Measurements from ENCODE around the gene CBX8. TPM values are rescaled to one million over a fixed set of nuclear protein-coding genes. Genes with fewer than 3 reads are reported as not detected.

CBX8 gene
- total and polyA plus RNA-seq, 2 experiments from 2014 or later: 6.5 to 8.6 TPM

DNA sequence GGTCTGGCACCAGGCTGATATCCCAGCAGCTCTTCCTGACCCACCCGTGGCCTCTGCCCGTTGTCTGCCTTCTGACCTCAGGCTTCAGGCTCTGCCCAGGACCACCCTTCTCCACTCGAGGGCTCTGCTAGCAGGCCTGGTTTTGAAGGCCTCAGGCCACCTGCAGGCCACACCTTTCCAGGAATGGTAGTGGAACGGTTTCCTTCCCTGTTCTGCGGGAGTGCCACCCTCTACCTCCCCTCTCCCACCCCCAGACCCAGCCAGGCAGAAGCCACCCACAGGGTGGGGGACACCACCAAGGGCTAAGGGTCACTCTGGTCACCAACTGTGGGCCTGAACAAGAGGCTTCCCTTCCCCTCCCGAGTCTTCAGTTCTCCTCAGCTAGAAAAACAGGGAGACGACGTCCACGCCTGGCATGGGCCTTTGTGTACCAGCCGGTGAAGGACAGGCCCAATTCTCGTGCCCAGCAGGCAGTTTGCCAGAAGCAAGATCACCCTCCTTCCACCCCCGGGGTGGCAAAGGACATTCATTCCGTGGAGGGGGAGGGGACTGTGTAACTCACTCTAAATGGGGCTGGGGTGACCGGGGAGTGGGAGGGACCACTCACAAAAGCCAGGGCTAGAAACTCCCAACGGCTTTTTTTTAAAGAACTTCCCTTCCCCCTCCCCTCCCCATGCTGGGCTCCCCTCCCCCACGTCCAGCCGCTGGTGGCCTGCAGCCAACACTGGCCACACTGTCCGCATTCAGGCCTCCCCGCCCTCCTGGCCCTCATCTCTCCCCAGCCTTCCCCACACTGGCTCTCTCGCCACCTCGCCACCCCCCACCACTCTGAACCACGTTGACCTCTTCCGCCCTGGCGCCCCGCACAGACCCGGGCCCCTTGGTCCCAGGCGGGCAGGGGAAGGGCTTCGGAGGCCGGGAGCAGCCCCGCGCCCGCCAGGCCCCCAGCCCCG, 34.7 kb upstream of the CBX8 start:
- Histone ChIP-seq H3K27ac (peak overlapping the region; percentile 18), H4K20me1 (ENCODE audit: insufficient read depth, poor library complexity, severe bottlenecking) (peaks cover 44% of the 10 kb centered on the region), H3K36me3 (replicated peaks; ENCODE audit: insufficient read depth, low read depth) (no peaks in the 10 kb centered on the region), H3K27me3 (no peaks in the 10 kb centered on the region), H3K9me3 (ENCODE audit: low read depth) (no peaks in the 10 kb centered on the region), H3K4me1 (ENCODE audit: insufficient read depth) (peaks cover 28% of the 10 kb centered on the region), H3K79me2 (peaks cover 24% of the 10 kb centered on the region), H2AFZ (no peak overlapping the region), H3K9me2 (replicated peaks; ENCODE audit: insufficient read depth) (no peaks in the 10 kb centered on the region), H3K4me3 (no peak overlapping the region), H3K4me2 (peak overlapping the region; percentile 81)
- DNase-seq (ENCODE audit: low spot score): peak; percentile 68
- WGBS (ENCODE audit: low lambda C conversion rate, missing lambda C conversion rate): 42% methylated on average over 21 of the region's 33 CpGs
- TF ChIP-seq EZH2 (IDR thresholded peaks at IDR 0.05; ENCODE audit: borderline replicate concordance): no peak
- TF ChIP-seq, protein P1, sequence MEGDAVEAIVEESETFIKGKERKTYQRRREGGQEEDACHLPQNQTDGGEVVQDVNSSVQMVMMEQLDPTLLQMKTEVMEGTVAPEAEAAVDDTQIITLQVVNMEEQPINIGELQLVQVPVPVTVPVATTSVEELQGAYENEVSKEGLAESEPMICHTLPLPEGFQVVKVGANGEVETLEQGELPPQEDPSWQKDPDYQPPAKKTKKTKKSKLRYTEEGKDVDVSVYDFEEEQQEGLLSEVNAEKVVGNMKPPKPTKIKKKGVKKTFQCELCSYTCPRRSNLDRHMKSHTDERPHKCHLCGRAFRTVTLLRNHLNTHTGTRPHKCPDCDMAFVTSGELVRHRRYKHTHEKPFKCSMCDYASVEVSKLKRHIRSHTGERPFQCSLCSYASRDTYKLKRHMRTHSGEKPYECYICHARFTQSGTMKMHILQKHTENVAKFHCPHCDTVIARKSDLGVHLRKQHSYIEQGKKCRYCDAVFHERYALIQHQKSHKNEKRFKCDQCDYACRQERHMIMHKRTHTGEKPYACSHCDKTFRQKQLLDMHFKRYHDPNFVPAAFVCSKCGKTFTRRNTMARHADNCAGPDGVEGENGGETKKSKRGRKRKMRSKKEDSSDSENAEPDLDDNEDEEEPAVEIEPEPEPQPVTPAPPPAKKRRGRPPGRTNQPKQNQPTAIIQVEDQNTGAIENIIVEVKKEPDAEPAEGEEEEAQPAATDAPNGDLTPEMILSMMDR (IDR thresholded peaks at IDR 0.05; ENCODE audit: poor library complexity): no peak
- TF ChIP-seq EZH2phosphoT487 (IDR thresholded peaks at IDR 0.05; ENCODE audit: low read depth, severe bottlenecking, unreplicated experiment): no peak

DNA sequence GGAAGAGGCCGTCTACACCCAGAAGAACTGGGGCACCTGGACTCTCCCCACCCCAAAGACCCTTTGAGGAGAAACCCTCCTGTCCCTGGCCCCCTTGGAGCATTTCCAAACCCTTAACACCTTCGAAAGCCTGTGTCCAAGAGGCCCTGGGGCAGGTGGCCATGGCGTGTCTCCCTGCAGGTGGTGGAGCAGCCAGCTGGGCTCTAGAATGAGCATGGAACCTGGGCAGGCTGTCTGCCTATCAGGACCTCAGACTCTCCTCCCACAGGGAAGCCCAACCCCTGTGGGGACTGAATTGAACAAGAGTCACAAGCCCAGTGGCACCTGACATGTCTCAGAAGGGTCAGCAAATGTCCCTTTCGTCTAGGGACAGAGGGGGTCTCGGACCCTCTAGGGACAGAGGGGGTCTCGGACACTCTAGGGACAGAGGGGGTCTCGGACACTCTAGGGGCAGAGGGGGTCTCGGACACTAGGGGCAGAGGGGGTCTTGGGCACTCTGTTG, 33.9 kb upstream of the CBX8 start:
- no peaks in the 10 kb centered on the region for H3K27me3 ChIP-seq
- no peak overlapping the region for H2AFZ ChIP-seq
- peaks cover 18% of the 10 kb centered on the region for H3K79me2 ChIP-seq
- H4K20me1 ChIP-seq (ENCODE audit: insufficient read depth, poor library complexity, severe bottlenecking): peaks cover 38% of the 10 kb centered on the region
- 92% methylated on average over 8 of the region's 8 CpGs for WGBS (ENCODE audit: low lambda C conversion rate, missing lambda C conversion rate)
- H3K36me3 ChIP-seq (replicated peaks; ENCODE audit: insufficient read depth, low read depth): no peaks in the 10 kb centered on the region
- TF ChIP-seq, protein P1 (IDR thresholded peaks at IDR 0.05; ENCODE audit: poor library complexity): no peak
- TF ChIP-seq EZH2 (IDR thresholded peaks at IDR 0.05; ENCODE audit: borderline replicate concordance) (no peak), EZH2phosphoT487 (IDR thresholded peaks at IDR 0.05; ENCODE audit: low read depth, severe bottlenecking, unreplicated experiment) (no peak)
- no peak for DNase-seq (ENCODE audit: low spot score)
- H3K27ac ChIP-seq: no peak overlapping the region
- no peaks in the 10 kb centered on the region for H3K9me3 ChIP-seq (ENCODE audit: low read depth)
- H3K4me3 ChIP-seq: no peak overlapping the region
- no peaks in the 10 kb centered on the region for H3K9me2 ChIP-seq (replicated peaks; ENCODE audit: insufficient read depth)
- H3K4me1 ChIP-seq (ENCODE audit: insufficient read depth): peaks cover 20% of the 10 kb centered on the region
- no peak overlapping the region for H3K4me2 ChIP-seq

DNA sequence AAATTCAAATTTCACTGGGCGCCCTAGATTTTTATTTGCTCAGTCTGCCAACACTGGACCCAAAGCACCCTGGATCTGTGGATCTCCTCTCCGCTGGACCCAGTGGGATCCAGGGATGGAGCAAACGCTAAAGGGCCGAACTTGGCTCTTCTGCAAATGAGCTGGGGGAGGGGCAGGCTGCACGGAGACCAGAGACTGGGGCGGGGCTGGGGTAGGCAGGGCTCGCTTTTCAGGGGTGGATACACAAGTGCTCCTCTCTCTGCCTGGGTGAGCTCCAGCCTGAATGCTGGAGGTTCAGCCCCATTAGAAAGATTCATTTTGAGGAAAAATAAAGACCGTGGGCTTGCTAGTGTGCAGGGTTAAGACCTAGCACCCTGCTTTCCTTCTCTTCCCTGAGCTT, 33.4 kb upstream of the CBX8 start:
- peaks cover 13% of the 10 kb centered on the region for H3K79me2 ChIP-seq
- H3K27me3 ChIP-seq: no peaks in the 10 kb centered on the region
- no peak for DNase-seq (ENCODE audit: low spot score)
- WGBS (ENCODE audit: low lambda C conversion rate, missing lambda C conversion rate): 47% methylated on average over 8 of the region's 8 CpGs
- H3K9me3 ChIP-seq (ENCODE audit: low read depth): no peaks in the 10 kb centered on the region
- H3K4me2 ChIP-seq: no peak overlapping the region
- no peak overlapping the region for H2AFZ ChIP-seq
- no peak overlapping the region for H3K4me3 ChIP-seq
- no peak for TF ChIP-seq EZH2phosphoT487 (IDR thresholded peaks at IDR 0.05; ENCODE audit: low read depth, severe bottlenecking, unreplicated experiment)
- TF ChIP-seq, protein P1 (IDR thresholded peaks at IDR 0.05; ENCODE audit: poor library complexity): no peak
- TF ChIP-seq EZH2 (IDR thresholded peaks at IDR 0.05; ENCODE audit: borderline replicate concordance): no peak
- H3K9me2 ChIP-seq (replicated peaks; ENCODE audit: insufficient read depth): no peaks in the 10 kb centered on the region
- H4K20me1 ChIP-seq (ENCODE audit: insufficient read depth, poor library complexity, severe bottlenecking): peaks cover 33% of the 10 kb centered on the region
- H3K27ac ChIP-seq: no peak overlapping the region
- peaks cover 19% of the 10 kb centered on the region for H3K4me1 ChIP-seq (ENCODE audit: insufficient read depth)
- no peaks in the 10 kb centered on the region for H3K36me3 ChIP-seq (replicated peaks; ENCODE audit: insufficient read depth, low read depth)
